Hematopoietic multipotent progenitor cell treated with erythropoietin and hydrocortisone succinate and interleukin-3 and kit ligand, for 8 days (in vitro differentiated cells): ENCODE measurements around the gene F2RL3.
"Not testable (repeated sequence)": the region's sequence is repeated elsewhere in the genome, so short reads cannot be mapped to it uniquely, and the experiment has no call there.

Source experiments
- DNase-seq: peaks from one replicate; pipeline ENCODE4 v3.0.0-alpha.2; 2015

The F2RL3 gene

DNA sequence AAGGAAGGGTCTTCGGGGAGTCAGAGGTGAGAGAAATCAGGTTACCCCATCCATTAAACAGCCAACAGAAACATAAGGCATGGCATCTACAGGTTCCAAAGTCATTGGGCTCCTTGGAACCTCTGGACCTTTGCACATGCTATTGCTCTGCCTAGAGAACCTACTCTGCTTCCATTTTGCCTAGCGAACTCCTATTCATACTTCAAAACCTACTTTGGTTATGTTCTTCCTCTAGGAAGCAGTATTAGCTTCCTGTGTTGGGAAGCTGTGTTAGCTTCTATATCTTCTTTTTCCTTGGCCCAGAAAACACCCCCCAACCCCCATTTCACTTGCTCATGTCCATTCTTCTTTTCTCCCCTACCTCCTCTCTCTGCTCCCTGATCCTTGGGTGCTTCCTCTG is 39.6 kb downstream of the F2RL3 start:
- DNase-seq: no peak

DNA sequence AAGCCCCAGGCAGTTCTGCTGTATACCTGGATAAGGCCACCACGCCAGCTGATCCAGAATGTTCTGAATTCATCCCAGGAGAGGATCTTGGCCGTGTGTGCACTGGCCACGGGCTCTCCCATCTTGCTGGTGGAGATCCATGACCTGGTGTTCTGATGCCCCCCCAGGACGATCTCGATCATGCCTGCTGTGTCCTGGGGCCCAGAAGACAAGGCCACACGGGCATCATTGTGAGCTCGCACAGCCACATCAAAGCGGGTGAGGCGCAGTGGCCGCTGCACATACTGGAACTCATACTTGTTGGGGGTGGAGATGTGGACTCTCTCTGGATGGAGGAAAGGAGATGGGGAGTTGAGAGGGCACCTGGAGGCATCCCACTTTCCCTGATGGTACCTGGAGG is 40.1 kb downstream of the F2RL3 start:
- DNase-seq: no peak

- DNase-seq: no peak
These were observed 42.0 kb downstream of the F2RL3 start for GRCh38 chr19:16930753-16931152.

DNA sequence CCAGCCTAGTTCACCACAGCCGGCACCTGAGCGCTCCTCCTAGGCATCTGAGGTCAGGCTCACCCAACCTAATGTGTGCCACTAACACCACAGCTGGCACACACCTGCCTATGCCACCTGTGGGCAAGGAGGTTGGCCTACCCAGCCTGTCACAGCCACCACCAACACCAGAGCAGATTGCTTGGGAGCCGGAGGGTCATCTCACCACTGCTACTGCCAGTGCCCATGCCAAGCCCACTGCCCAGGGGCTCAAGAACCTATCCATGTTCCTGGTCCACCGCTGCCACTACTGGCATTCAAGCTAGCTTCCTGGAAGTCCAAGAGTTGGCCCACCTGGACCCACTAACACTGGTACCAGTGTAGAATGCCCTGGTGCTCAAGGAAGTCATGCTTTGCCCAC is 42.5 kb downstream of the F2RL3 start:
- DNase-seq: no peak

- no peak for DNase-seq
These were observed 45.7 kb downstream of the F2RL3 start for GRCh38 chr19:16934489-16934888.

- DNase-seq: no peak
These were observed 48.1 kb downstream of the F2RL3 start for GRCh38 chr19:16936901-16937300.

DNA sequence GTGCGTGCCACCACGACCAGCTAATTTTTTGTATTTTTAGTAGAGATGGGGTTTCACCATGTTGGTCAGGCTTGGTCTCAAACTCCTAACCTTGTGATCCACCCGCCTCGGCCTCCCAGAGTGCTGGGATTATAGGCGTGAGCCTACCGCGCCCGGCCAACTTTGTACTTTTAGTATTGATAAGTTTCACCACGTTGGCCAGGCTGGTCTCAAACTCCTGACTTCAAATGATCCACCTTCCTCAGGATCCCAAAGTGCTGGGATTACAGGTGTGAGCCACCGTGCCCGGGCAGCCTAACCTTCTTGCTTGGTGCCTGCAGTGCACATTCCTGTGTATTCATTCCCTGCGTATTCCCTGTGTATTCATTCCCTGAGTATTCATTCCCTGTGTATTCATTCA is 49.0 kb downstream of the F2RL3 start:
- DNase-seq: not testable (repeated sequence)

DNA sequence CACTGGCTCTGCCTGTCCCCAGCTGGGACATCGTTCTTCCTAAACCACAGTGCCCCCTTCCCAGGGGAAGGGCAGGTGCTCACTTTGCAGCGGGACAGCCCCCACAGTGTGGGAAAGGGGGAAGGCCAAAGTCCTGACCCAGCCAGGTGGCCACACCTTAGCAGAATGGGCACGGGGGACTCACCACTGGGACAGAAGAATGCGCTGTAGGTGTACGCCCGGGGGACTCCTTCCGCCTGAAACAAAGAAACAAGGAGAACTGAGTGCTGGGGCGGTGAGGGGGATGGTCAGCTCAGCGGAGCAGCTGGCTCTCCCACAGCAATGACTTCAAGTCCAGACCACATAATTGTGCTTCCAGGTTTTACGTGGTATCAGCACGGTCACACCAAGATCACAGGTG is 49.4 kb downstream of the F2RL3 start:
- no peak for DNase-seq

- DNase-seq: not testable (repeated sequence)
These were observed 51.3 kb downstream of the F2RL3 start for GRCh38 chr19:16940063-16940462.

GRCh38 chr19:16940626-16941025 is 51.8 kb downstream of the F2RL3 start:
- DNase-seq: no peak
